HEK293 (cell line): ENCODE data around the gene USP46.

Experiments
- ZBTB17 ChIP-seq: fragments of 450-650 bp; formaldehyde crosslinking; IDR thresholded peaks from 2 replicates; pipeline ENCODE4 v1.5.1; 2016; ENCODE audit warnings: missing biosample characterization, missing genetic modification characterization
- ZNF214 ChIP-seq: fragments of 450-650 bp; formaldehyde crosslinking; IDR thresholded peaks from 2 replicates; pipeline ENCODE4 v1.5.1; 2017; ENCODE audit warnings: missing biosample characterization, mild to moderate bottlenecking, missing genetic modification characterization, borderline replicate concordance
- ZNF23 ChIP-seq: fragments of 450-650 bp; formaldehyde crosslinking; IDR thresholded peaks from 2 replicates; pipeline ENCODE4 v1.5.1; 2016; ENCODE audit warnings: missing biosample characterization, missing genetic modification characterization, borderline replicate concordance
- ZNF292 ChIP-seq: fragments of 450-650 bp; formaldehyde crosslinking; IDR thresholded peaks from 2 replicates; pipeline ENCODE4 v1.5.1; 2016; ENCODE audit warnings: low read depth, missing biosample characterization, missing genetic modification characterization, borderline replicate concordance
- ZNF558 ChIP-seq: fragments of 450-650 bp; formaldehyde crosslinking; IDR thresholded peaks from 2 replicates; pipeline ENCODE4 v1.5.1; 2016; ENCODE audit warnings: missing biosample characterization, missing genetic modification characterization
- TF ChIP-seq, protein P1 (sequence below): fragments of 450-650 bp; formaldehyde crosslinking; IDR thresholded peaks from 2 replicates; pipeline ENCODE4 v1.5.1; 2016; ENCODE audit warnings: missing biosample characterization, missing genetic modification characterization
- TF ChIP-seq, protein P2 (sequence below): fragments of 450-650 bp; formaldehyde crosslinking; IDR thresholded peaks from 2 replicates; pipeline ENCODE4 v1.5.1; 2016; ENCODE audit warnings: missing biosample characterization, missing genetic modification characterization
- TF ChIP-seq, protein P3 (sequence below): fragments of 450-650 bp; formaldehyde crosslinking; IDR thresholded peaks from 2 replicates; pipeline ENCODE4 v1.5.1; 2016; ENCODE audit warnings: missing biosample characterization, missing genetic modification characterization, low read depth

DNA sequence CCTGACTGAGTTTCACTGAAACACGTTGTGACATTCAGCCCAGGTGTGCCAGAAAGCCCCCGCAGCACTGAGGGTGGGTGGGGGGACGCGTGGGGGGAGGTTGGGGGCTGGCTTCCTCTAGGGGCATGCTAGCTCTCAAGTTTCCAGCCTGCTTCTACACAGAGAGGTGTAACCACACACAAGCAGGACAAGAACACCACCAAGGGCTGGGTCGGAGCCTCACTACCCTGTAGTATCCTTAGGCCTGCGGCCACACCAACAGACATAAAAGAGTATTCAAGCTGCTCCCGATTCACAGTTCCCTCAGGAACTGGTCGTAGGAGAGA is 1.8 kb downstream of the USP46 start:
- TF ChIP-seq, protein P1, sequence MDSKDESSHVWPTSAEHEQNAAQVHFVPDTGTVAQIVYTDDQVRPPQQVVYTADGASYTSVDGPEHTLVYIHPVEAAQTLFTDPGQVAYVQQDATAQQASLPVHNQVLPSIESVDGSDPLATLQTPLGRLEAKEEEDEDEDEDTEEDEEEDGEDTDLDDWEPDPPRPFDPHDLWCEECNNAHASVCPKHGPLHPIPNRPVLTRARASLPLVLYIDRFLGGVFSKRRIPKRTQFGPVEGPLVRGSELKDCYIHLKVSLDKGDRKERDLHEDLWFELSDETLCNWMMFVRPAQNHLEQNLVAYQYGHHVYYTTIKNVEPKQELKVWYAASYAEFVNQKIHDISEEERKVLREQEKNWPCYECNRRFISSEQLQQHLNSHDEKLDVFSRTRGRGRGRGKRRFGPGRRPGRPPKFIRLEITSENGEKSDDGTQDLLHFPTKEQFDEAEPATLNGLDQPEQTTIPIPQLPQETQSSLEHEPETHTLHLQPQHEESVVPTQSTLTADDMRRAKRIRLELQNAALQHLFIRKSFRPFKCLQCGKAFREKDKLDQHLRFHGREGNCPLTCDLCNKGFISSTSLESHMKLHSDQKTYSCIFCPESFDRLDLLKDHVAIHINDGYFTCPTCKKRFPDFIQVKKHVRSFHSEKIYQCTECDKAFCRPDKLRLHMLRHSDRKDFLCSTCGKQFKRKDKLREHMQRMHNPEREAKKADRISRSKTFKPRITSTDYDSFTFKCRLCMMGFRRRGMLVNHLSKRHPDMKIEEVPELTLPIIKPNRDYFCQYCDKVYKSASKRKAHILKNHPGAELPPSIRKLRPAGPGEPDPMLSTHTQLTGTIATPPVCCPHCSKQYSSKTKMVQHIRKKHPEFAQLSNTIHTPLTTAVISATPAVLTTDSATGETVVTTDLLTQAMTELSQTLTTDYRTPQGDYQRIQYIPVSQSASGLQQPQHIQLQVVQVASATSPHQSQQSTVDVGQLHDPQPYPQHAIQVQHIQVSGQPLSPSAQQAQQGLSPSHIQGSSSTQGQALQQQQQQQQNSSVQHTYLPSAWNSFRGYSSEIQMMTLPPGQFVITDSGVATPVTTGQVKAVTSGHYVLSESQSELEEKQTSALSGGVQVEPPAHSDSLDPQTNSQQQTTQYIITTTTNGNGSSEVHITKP (tag by site-specific recombination), result no peak
- TF ChIP-seq, protein P2, sequence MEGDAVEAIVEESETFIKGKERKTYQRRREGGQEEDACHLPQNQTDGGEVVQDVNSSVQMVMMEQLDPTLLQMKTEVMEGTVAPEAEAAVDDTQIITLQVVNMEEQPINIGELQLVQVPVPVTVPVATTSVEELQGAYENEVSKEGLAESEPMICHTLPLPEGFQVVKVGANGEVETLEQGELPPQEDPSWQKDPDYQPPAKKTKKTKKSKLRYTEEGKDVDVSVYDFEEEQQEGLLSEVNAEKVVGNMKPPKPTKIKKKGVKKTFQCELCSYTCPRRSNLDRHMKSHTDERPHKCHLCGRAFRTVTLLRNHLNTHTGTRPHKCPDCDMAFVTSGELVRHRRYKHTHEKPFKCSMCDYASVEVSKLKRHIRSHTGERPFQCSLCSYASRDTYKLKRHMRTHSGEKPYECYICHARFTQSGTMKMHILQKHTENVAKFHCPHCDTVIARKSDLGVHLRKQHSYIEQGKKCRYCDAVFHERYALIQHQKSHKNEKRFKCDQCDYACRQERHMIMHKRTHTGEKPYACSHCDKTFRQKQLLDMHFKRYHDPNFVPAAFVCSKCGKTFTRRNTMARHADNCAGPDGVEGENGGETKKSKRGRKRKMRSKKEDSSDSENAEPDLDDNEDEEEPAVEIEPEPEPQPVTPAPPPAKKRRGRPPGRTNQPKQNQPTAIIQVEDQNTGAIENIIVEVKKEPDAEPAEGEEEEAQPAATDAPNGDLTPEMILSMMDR (tag by site-specific recombination), result no peak
- TF ChIP-seq ZNF214 (tag by site-specific recombination) (no peak), ZBTB17 (tag by site-specific recombination) (no peak), ZNF23 (tag by site-specific recombination) (no peak), ZNF292 (tag by site-specific recombination) (no peak), ZNF558 (tag by site-specific recombination) (no peak)
- TF ChIP-seq, protein P3, sequence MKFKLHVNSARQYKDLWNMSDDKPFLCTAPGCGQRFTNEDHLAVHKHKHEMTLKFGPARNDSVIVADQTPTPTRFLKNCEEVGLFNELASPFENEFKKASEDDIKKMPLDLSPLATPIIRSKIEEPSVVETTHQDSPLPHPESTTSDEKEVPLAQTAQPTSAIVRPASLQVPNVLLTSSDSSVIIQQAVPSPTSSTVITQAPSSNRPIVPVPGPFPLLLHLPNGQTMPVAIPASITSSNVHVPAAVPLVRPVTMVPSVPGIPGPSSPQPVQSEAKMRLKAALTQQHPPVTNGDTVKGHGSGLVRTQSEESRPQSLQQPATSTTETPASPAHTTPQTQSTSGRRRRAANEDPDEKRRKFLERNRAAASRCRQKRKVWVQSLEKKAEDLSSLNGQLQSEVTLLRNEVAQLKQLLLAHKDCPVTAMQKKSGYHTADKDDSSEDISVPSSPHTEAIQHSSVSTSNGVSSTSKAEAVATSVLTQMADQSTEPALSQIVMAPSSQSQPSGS (tag by site-specific recombination), result no peak
